Posterior cingulate gyrus (tissue), 11 donors: Measurements from ENCODE around the gene ARHGAP26.
A peak's percentile ranks its signal among the peaks of the same experiment; 100 is the strongest.

Experiments
- DNase-seq, 10 donors: peaks; one replicate each; pipeline versions ENCODE4 v3.0.0 to v3.0.0-alpha.2; 2020 to 2021; ENCODE audit warnings: mixed read lengths in 3 of 10
- intact Hi-C: fragments of 100-400 bp; cut with DNase I; formaldehyde crosslinking; loops from one replicate; pipeline ENCODE4 v1.15.1; 2023

ARHGAP26 gene

GRCh38 chr5:143235423-143235822, 465.2 kb downstream of the ARHGAP26 start:
- peak in 1 of 10 donors; percentile 77 for DNase-seq
- intact Hi-C loops: no loop called here

GRCh38 chr5:143236682-143237081, 466.5 kb downstream of the ARHGAP26 start:
- DNase-seq: no peak
- intact Hi-C loops: no loop called here

GRCh38 chr5:143237664-143238063, 467.5 kb downstream of the ARHGAP26 start:
- no peak for DNase-seq

GRCh38 chr5:143238620-143239019, 468.4 kb downstream of the ARHGAP26 start:
- intact Hi-C loops: no loop called here
- DNase-seq: no peak

More at GRCh38 chr5:143237664-143238063, 467.5 kb downstream of the ARHGAP26 start:
- intact Hi-C loops: no loop called here

GRCh38 chr5:143239882-143240518, 469.8 kb downstream of the ARHGAP26 start:
- intact Hi-C loops: no loop called here
- DNase-seq: no peak

GRCh38 chr5:143241892-143242291, 471.7 kb downstream of the ARHGAP26 start:
- DNase-seq: no peak

GRCh38 chr5:143243103-143243502, 472.9 kb downstream of the ARHGAP26 start:
- DNase-seq: no peak
- intact Hi-C loops: no loop called here

More at GRCh38 chr5:143241892-143242291, 471.7 kb downstream of the ARHGAP26 start:
- intact Hi-C loops: no loop called here

GRCh38 chr5:143244000-143244736, 474.0 kb downstream of the ARHGAP26 start:
- intact Hi-C loops: no loop called here

GRCh38 chr5:143244990-143245389, 474.8 kb downstream of the ARHGAP26 start:
- intact Hi-C loops: no loop called here
- no peak for DNase-seq

More at GRCh38 chr5:143244000-143244736, 474.0 kb downstream of the ARHGAP26 start:
- peak in 5 of 10 donors; percentile 20 to 89 (median 64) for DNase-seq

GRCh38 chr5:143245929-143246561, 475.9 kb downstream of the ARHGAP26 start:
- intact Hi-C loops: no loop called here
- DNase-seq: peak in 6 of 10 donors; percentile 39 to 92 (median 55)

GRCh38 chr5:143247134-143247815, 477.1 kb downstream of the ARHGAP26 start:
- DNase-seq: no peak
- intact Hi-C loops: no loop called here

GRCh38 chr5:143248391-143248790, 478.2 kb downstream of the ARHGAP26 start:
- intact Hi-C loops: no loop called here
- no peak for DNase-seq

GRCh38 chr5:143248822-143249579, 478.8 kb downstream of the ARHGAP26 start:
- no peak for DNase-seq
- intact Hi-C loops: no loop called here

- DNase-seq: no peak
- intact Hi-C loops: no loop called here
Measured at GRCh38 chr5:143249851-143250250, 479.7 kb downstream of the ARHGAP26 start.

GRCh38 chr5:143251190-143251589, 481.0 kb downstream of the ARHGAP26 start:
- intact Hi-C loops: no loop called here
- no peak for DNase-seq

GRCh38 chr5:143251946-143252345, 481.8 kb downstream of the ARHGAP26 start:
- intact Hi-C loops: no loop called here
- no peak for DNase-seq

GRCh38 chr5:143254819-143255218, 484.6 kb downstream of the ARHGAP26 start:
- intact Hi-C loops: no loop called here
- DNase-seq: no peak

- intact Hi-C loops: no loop called here
- no peak for DNase-seq
Measured at GRCh38 chr5:143258559-143259253, 488.5 kb downstream of the ARHGAP26 start.

GRCh38 chr5:143259254-143259605, 489.1 kb downstream of the ARHGAP26 start:
- intact Hi-C loops: no loop called here
- no peak for DNase-seq
